HEK293T (cell line): ENCODE measurements around the gene ZNF205.

ENCODE experiments used
- ARNT ChIP-seq: fragments of 450-650 bp; IDR thresholded peaks from 2 replicates; pipeline ENCODE4 v1.6.1; 2017; ENCODE audit warnings: mild to moderate bottlenecking
- BHLHE40 ChIP-seq: fragments of 450-650 bp; IDR thresholded peaks from 2 replicates; pipeline ENCODE4 v1.6.1; 2016; ENCODE audit warnings: mild to moderate bottlenecking, moderate library complexity, borderline replicate concordance
- FOXK2 ChIP-seq: fragments of 450-650 bp; IDR thresholded peaks from 2 replicates; pipeline ENCODE4 v1.6.1; 2016; ENCODE audit warnings: mild to moderate bottlenecking
- FOXM1 ChIP-seq: fragments of 450-650 bp; IDR thresholded peaks from 2 replicates; pipeline ENCODE4 v1.6.1; 2017; ENCODE audit warnings: mild to moderate bottlenecking, borderline replicate concordance
- HDGF ChIP-seq: fragments of 450-650 bp; IDR thresholded peaks from 2 replicates; pipeline ENCODE4 v1.6.1; 2017; ENCODE audit warnings: antibody characterized with exemption, borderline replicate concordance
- L3MBTL2 ChIP-seq: fragments of 450-650 bp; conservative IDR thresholded peaks from 2 replicates; pipeline ENCODE4 v1.6.1; 2016; ENCODE audit warnings: mild to moderate bottlenecking
- NFRKB ChIP-seq: fragments of 450-650 bp; IDR thresholded peaks from 2 replicates; pipeline ENCODE4 v1.6.1; 2016; ENCODE audit warnings: mild to moderate bottlenecking, moderate library complexity
- PKNOX1 ChIP-seq: fragments of 450-650 bp; IDR thresholded peaks from 2 replicates; pipeline ENCODE4 v1.6.1; 2016
- SP1 ChIP-seq: fragments of 450-650 bp; IDR thresholded peaks from 2 replicates; pipeline ENCODE4 v1.6.1; 2017
- SUZ12 ChIP-seq: fragments of 450-650 bp; IDR thresholded peaks from 2 replicates; pipeline ENCODE4 v1.6.1; 2016; ENCODE audit warnings: mild to moderate bottlenecking
- TARDBP ChIP-seq: fragments of 450-650 bp; IDR thresholded peaks from 2 replicates; pipeline ENCODE4 v1.6.1; 2016
- ZNF384 ChIP-seq: fragments of 450-650 bp; IDR thresholded peaks from 2 replicates; pipeline ENCODE4 v1.6.1; 2016

- TF ChIP-seq ZNF384: no peak
- TF ChIP-seq FOXM1: no peak
- no peak for TF ChIP-seq TARDBP
- TF ChIP-seq FOXK2: no peak
- TF ChIP-seq HDGF: no peak
- no peak for TF ChIP-seq L3MBTL2
- TF ChIP-seq BHLHE40: no peak
- TF ChIP-seq PKNOX1: no peak
- no peak for TF ChIP-seq SP1
- TF ChIP-seq NFRKB: no peak
- no peak for TF ChIP-seq SUZ12
- no peak for TF ChIP-seq ARNT
These were observed 21.5 kb downstream of the ZNF205 start for GRCh38 chr16:3133844-3134243.
